GM19438 (cell line): ENCODE results near the gene CCDC183.
"Not testable (repeated sequence)": the region's sequence is repeated elsewhere in the genome, so short reads cannot be mapped to it uniquely, and the experiment has no call there.

Experiments used
- ATAC-seq: cut with Tn5 transposase; IDR thresholded peaks from one replicate; pipeline ENCODE4 v1.9.1; 2021; ENCODE audit warnings: low read depth; ENCODE audit not compliant: unreplicated experiment

CCDC183 gene

GRCh38 chr9:136823136-136824046 lies 27.3 kb downstream of the CCDC183 start:
- no peak for ATAC-seq

- ATAC-seq, result no peak
Observed at GRCh38 chr9:136824496-136825225, 28.5 kb downstream of the CCDC183 start.

GRCh38 chr9:136825295-136826187 lies 29.4 kb downstream of the CCDC183 start:
- ATAC-seq, result no peak

- no peak for ATAC-seq
Observed at GRCh38 chr9:136826188-136826541, 30.0 kb downstream of the CCDC183 start.

- no peak for ATAC-seq
Observed at GRCh38 chr9:136826703-136827582, 30.8 kb downstream of the CCDC183 start.

- no peak for ATAC-seq
Observed at GRCh38 chr9:136827794-136828473, 31.8 kb downstream of the CCDC183 start.

- no peak for ATAC-seq
Observed at GRCh38 chr9:136828474-136829140, 32.5 kb downstream of the CCDC183 start.

- no peak for ATAC-seq
Observed at GRCh38 chr9:136829412-136829811, 33.3 kb downstream of the CCDC183 start.

GRCh38 chr9:136829981-136830885 lies 34.1 kb downstream of the CCDC183 start:
- ATAC-seq, result no peak

- no peak for ATAC-seq
Observed at GRCh38 chr9:136831002-136831719, 35.0 kb downstream of the CCDC183 start.

- no peak for ATAC-seq
Observed at GRCh38 chr9:136831720-136832104, 35.6 kb downstream of the CCDC183 start.

- no peak for ATAC-seq
Observed at GRCh38 chr9:136832581-136832980, 36.4 kb downstream of the CCDC183 start.

- not testable (repeated sequence) for ATAC-seq
Observed at GRCh38 chr9:136833381-136834048, 37.4 kb downstream of the CCDC183 start.

- ATAC-seq, result no peak
Observed at GRCh38 chr9:136835162-136835931, 39.2 kb downstream of the CCDC183 start.

- ATAC-seq, result no peak
Observed at GRCh38 chr9:136835932-136836904, 40.1 kb downstream of the CCDC183 start.
